Measurements from ENCODE around the gene ERMARD.

Gene ERMARD

DNA sequence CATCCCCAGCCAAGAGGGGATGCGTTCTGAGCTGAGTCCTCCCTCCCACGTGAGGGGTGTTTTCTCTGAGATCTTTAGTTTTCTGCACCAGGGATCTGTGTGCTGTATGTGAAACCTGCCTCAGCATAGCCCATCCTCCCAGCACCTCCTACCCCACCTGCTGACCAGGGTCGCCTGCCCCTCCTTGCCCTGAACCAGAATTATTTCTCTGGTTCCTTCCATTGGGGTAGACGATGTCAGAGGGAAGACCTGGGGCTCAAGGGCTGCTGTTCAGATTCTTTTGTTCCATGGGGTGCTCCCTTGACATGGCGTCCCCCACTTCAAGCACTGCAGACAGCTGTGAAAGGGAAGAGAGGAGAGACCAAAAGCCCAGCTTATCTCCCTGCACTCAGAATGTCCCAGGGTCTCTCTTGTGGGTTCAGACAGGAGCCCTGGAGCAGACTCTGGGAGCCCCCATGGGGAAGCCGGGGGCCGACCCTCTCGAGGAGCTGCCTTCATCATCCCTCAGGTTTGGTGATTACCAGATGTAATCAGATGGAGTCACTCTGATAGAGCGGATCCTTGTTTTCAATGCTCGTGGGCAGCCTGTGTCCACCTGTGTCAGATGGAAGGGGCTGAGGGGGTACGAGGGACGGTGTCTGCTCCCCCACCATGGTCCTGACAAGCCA lies 74.3 kb downstream of the ERMARD start:
- DNase-seq (ENCODE audit: low spot score): no peak

DNA sequence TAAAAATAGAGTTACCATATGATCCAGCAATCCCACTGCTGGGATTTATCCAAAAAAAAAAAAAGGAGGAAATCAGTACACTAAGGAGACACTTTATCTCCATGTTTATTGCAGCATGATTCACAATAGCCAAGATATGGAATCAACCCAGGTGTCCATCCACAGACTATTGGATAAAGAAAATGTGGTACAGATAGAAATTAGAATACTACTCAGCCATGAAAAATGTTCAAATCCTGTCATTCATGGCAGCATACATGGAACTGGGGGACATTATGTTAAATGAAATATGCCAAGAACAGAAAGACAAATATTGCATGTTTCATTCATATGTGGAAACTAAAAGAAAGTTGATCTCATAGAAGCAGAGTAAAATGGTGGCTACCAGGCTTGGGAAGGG lies 75.3 kb downstream of the ERMARD start:
- DNase-seq (ENCODE audit: low spot score): no peak

DNA sequence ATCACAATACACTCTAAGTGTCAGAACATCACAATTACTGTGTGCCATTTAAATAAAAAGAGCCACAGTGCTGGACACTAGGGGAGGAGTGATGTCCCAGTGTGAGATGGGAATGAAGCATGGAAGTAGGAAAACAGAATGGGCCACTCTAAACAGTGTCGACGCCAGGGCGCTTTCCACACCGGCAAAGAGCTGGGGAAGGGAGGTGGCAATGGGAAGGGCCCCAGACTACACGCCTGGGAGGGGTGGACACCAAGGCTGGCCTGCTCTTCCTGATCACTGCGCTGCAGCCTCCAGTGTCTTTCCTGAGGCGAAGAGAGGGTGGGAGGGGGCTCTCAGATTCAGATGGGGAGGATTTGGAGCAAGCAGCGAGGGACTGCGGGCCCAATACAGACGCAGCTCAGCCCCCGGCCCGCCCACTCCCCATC lies 75.9 kb downstream of the ERMARD start:
- no peak for DNase-seq (ENCODE audit: low spot score)

DNA sequence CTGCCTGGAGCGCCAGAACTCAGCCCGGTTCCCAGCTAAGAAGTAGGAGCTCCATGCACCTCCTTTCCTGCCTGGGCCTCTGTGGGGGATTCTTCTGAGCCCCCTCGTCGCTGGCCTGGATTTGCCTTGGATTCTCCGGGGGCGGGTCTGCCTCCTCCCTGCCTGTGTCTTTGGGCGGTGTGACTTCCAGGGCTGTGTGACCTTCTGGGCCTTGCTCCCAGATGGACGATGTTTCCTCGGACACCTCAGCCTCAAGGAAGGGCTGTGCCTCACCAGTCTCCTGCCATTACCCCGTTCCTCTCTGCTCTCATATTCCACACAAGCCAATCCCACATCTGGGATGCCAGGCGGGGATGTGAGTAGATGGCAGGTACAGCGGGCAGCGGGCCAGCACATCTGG lies 76.8 kb downstream of the ERMARD start:
- no peak for DNase-seq (ENCODE audit: low spot score)

DNA sequence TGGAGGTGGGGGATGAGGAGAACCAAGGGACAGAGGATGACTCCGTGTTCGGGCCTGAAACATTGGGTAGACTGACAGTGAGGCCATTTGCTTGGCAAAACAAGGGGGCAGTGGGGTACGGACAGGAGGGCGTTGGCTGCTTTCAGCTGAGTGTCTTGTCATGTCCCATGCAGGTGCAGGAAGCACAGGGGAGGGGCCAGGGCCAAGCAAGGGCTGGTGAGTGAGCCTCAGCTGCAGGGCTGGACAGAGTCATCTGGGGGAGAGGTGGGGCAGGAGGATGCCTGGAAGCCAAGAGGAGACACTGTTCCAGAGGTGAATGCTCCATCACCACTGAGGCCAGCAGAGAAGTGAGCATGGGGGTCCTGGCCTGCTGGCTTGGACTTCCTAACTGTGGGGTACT lies 78.4 kb downstream of the ERMARD start:
- DNase-seq (ENCODE audit: low spot score): no peak

DNA sequence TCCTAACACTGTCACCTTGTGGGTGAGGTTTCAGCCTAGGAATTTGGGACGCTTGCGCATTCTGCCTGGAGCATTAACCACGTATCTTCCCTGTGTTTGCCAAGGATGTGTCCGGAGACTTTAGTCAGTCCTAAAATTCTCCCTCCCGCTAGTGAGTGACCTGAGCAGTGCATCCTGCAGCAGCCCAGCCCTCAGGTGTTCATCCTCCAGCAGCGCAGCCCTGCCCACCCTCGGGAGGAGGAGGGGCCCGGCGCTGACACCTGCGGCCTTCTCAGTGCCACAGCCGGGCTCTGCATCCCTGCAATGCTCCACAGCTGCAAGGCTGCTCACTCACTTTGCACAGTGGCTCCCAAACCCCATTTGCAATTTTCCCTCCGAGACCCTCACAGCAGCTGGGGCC lies 79.5 kb downstream of the ERMARD start:
- DNase-seq (ENCODE audit: low spot score): no peak
